Measurements from ENCODE around the gene GNAQ. TPM values are rescaled to one million over a fixed set of nuclear protein-coding genes. Genes with fewer than 3 reads are reported as not detected.

GNAQ gene
- 17.0 and 17.9 TPM in 2 replicates for total RNA-seq

DNA sequence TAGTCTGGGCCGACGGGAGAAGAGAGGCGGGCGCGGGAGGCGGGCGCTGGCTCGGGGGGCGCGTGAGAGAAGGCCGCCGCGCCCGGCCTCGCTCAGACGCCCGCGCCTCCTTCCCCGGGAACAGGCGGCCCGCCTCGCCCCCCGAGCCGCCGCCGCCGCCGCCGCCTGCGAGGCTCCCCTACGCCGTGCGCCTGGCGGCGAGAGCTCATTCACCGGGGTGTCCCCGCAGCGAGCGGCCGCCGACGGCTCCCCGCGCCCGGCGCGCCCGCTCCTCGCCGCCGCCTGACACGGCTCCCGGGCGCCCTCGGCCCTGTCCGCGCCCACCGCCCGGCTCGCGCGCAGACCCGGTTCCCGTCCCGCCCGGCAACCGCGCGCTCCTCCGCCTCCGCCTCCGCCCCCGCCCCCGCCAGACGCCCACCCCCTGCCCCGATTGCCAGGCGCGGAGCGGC lies at the start of gene GNAQ:
TSS of gene GNAQ (minus strand) at position 368 of the 449 bp plus-strand sequence. CDS start 576 bp downstream, outside the sequence.

Other genes starting within 250 kb of the GNAQ start
- 16.7 and 23.6 TPM in 2 replicates for gene CEP78, start 204.3 kb upstream of the GNAQ start, total RNA-seq